Smooth muscle cell (in vitro differentiated cells): Measurements from ENCODE around the gene KCP. TPM values are rescaled to one million over a fixed set of nuclear protein-coding genes. Genes with fewer than 3 reads are reported as not detected.

Experiments
- DNase-seq: peaks from one replicate; lab custom pipeline; 2025; ENCODE audit not compliant: unreplicated experiment; lab: John Stamatoyannopoulos, UW
- H2AFZ ChIP-seq: fragments of 200-600 bp; sonication (generic); 2 replicates; pipeline ENCODE4 v1.6.0; 2016; ENCODE audit warnings: antibody characterized with exemption, low read depth, mild to moderate bottlenecking
- H3F3A ChIP-seq: fragments of 200-600 bp; sonication (generic); 2 replicates; pipeline ENCODE4 v1.6.0; 2017; ENCODE audit warnings: antibody characterized with exemption, low read depth
- H3K27ac ChIP-seq: fragments of 200-600 bp; sonication (generic); 2 replicates; pipeline ENCODE4 v1.5.1; 2016; ENCODE audit warnings: low read depth, mild to moderate bottlenecking
- H3K27me3 ChIP-seq: fragments of 200-600 bp; sonication (generic); 2 replicates; pipeline ENCODE4 v1.6.1; 2016; ENCODE audit warnings: low read depth, mild to moderate bottlenecking
- H3K36me3 ChIP-seq: fragments of 200-600 bp; sonication (generic); 2 replicates; pipeline ENCODE4 v1.5.1; 2016; ENCODE audit warnings: low read depth
- H3K4me1 ChIP-seq: fragments of 200-600 bp; sonication (generic); 2 replicates; pipeline ENCODE4 v1.5.1; 2016; ENCODE audit warnings: low read depth
- H3K4me2 ChIP-seq: fragments of 200-600 bp; sonication (generic); 2 replicates; pipeline ENCODE4 v1.6.0; 2016; ENCODE audit warnings: mild to moderate bottlenecking
- H3K4me3 ChIP-seq: fragments of 200-600 bp; sonication (generic); 2 replicates; pipeline ENCODE4 v1.5.1; 2016; ENCODE audit warnings: mild to moderate bottlenecking
- H3K79me2 ChIP-seq: fragments of 200-600 bp; sonication (generic); 2 replicates; pipeline ENCODE4 v1.6.0; 2016; ENCODE audit warnings: low read depth, mild to moderate bottlenecking
- H3K9ac ChIP-seq: fragments of 200-600 bp; sonication (generic); 2 replicates; pipeline ENCODE4 v1.6.0; 2016; ENCODE audit warnings: low read depth
- H3K9me3 ChIP-seq: fragments of 200-600 bp; sonication (generic); replicated peaks from 2 replicates; pipeline ENCODE4 v1.5.1; 2016; ENCODE audit warnings: low read depth
- H4K20me1 ChIP-seq: fragments of 200-600 bp; sonication (generic); 2 replicates; pipeline ENCODE4 v1.6.0; 2016; ENCODE audit warnings: low read depth
- WGBS: methylation state at CpG from one replicate; pipeline ENCODE4 v1.1.7; 2016; ENCODE audit warnings: low lambda C conversion rate; 5-methylcytosine and 5-hydroxymethylcytosine counted together
- polyA plus RNA-seq: library from polyadenylated mRNA; unstranded; fragments of >200 nt; fragmentation: Nextera tagmentation; extraction: Ambion mirVana; gene quantifications from 2 replicates; pipeline ENCODE4 v1.2.1, GENCODE V29; 2016
- total RNA-seq: library from RNA; depleted of rRNA; stranded (reverse); fragments of >200 nt; gene quantifications from 2 replicates; pipeline ENCODE4 v1.2.3, GENCODE V29; 2014
- TF ChIP-seq, protein P1 (sequence below): fragments of 200-600 bp; sonication (generic); IDR thresholded peaks from 2 replicates; pipeline ENCODE4 v1.5.1; 2017; ENCODE audit warnings: borderline replicate concordance, mild to moderate bottlenecking, antibody characterized with exemption; ENCODE audit not compliant: insufficient read depth, poor library complexity, severe bottlenecking

KCP gene
- total and polyA plus RNA-seq, 2 experiments from 2014 or later = 0.99 to 4.5 TPM

DNA sequence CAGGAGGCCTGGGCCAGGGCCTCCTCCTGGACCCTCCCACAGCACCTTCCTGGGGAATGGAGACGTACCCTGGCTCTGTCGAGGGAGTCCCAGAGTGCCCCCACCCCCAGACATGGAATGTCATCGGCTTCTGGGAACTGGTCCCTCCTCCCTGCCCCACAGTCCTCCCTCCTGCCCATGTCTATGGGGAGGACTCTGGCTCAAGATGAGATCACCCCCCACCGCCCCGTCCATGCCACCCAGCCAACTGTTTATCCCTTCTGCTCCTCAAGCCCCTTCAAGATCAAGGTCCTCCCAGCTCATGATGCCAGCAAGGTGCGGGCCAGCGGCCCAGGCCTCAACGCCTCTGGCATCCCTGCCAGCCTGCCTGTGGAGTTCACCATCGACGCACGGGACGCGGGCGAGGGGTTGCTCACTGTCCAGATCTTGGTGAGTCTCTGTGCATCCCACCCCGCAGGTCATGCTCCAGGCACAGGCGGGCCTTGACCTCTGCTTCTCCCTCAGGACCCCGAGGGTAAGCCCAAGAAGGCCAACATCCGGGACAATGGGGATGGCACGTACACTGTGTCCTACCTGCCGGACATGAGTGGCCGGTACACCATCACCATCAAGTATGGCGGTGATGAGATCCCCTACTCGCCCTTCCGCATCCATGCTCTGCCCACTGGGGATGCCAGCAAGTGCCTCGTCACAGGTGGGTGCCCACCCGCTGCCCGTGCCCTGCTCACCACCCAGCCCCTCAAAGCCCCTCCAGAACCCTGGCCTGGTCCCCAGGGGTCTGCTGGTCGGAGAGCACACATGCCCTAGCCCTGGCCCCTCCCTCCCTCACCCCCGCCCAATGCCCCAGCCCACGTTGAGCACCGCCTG is 62.0 kb downstream of the KCP start:
- H4K20me1 ChIP-seq = peaks cover 5% of the 10 kb centered on the region
- no peak overlapping the region for H3K4me2 ChIP-seq
- 94% methylated on average over 27 of the region's 31 CpGs for WGBS
- TF ChIP-seq, protein P1, sequence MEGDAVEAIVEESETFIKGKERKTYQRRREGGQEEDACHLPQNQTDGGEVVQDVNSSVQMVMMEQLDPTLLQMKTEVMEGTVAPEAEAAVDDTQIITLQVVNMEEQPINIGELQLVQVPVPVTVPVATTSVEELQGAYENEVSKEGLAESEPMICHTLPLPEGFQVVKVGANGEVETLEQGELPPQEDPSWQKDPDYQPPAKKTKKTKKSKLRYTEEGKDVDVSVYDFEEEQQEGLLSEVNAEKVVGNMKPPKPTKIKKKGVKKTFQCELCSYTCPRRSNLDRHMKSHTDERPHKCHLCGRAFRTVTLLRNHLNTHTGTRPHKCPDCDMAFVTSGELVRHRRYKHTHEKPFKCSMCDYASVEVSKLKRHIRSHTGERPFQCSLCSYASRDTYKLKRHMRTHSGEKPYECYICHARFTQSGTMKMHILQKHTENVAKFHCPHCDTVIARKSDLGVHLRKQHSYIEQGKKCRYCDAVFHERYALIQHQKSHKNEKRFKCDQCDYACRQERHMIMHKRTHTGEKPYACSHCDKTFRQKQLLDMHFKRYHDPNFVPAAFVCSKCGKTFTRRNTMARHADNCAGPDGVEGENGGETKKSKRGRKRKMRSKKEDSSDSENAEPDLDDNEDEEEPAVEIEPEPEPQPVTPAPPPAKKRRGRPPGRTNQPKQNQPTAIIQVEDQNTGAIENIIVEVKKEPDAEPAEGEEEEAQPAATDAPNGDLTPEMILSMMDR = no peak
- no peak for DNase-seq
- no peak overlapping the region for H2AFZ ChIP-seq
- no peaks in the 10 kb centered on the region for H3F3A ChIP-seq
- H3K27me3 ChIP-seq = no peaks in the 10 kb centered on the region
- H3K36me3 ChIP-seq = peaks cover 11% of the 10 kb centered on the region
- H3K79me2 ChIP-seq = no peaks in the 10 kb centered on the region
- H3K27ac ChIP-seq = no peak overlapping the region
- H3K9me3 ChIP-seq = no peaks in the 10 kb centered on the region
- no peak overlapping the region for H3K4me3 ChIP-seq
- no peaks in the 10 kb centered on the region for H3K4me1 ChIP-seq
- no peak overlapping the region for H3K9ac ChIP-seq

DNA sequence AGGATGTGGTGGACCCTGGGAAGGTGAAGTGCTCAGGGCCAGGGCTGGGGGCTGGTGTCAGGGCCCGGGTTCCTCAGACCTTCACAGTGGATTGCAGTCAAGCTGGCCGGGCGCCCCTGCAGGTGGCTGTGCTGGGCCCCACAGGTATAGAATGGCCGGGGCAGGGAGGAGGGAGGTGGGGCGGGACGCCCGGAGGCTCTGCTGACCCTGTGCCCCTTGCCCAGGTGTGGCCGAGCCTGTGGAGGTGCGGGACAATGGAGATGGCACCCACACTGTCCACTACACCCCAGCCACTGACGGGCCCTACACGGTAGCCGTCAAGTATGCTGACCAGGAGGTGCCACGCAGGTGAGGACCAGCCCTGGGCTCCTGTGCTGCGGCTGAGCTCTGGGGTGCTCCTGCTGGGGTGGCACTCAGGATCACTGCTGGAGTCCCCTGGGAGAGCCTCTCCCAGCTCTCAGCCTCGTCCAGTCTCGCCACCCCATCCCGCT is 62.7 kb downstream of the KCP start:
- Histone ChIP-seq H3K27me3 (no peaks in the 10 kb centered on the region), H3K36me3 (peaks cover 11% of the 10 kb centered on the region)
- 95% methylated on average over 11 of the region's 17 CpGs for WGBS

DNA sequence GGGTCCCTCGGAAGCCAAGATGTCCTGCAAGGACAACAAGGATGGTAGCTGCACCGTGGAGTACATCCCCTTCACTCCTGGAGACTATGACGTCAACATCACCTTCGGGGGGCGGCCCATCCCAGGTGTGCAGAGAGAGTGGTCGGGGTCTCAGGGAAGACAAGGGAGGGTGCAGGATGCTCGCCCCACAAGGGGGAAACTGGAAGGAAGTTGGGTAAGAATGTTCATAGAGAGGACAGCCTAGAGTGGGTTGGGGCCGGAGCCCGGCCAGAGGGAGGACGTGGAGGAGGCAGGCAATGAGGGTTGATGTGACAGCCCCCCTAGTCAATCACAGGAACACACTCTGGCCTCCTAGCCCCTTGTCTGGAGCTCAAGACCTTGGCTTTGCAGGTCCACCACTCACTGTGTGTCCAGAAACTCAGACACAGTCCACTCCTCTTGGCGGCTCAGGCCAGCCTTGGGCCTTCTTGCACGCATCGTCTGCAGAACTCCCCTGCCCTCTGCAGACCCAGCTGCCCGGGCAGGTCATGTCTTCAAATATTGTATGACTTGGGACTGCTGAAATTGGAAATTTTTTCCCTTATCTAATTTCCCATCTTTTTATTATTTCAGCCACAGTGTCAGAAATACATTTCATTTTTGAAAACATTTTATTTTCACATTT is 63.6 kb downstream of the KCP start:
- Histone ChIP-seq H3K4me2 (no peak overlapping the region), H3K36me3 (peaks cover 11% of the 10 kb centered on the region), H3K4me3 (no peak overlapping the region), H3K79me2 (no peaks in the 10 kb centered on the region), H3K9ac (no peak overlapping the region), H4K20me1 (peaks cover 16% of the 10 kb centered on the region), H3K4me1 (no peaks in the 10 kb centered on the region), H3F3A (no peaks in the 10 kb centered on the region), H3K9me3 (no peaks in the 10 kb centered on the region), H3K27ac (no peak overlapping the region), H3K27me3 (no peaks in the 10 kb centered on the region), H2AFZ (no peak overlapping the region)
- no peak for DNase-seq
- TF ChIP-seq, protein P1 = no peak
- 96% methylated on average over 14 of the region's 14 CpGs for WGBS

More for the DNA sequence above, 62.7 kb downstream of the KCP start:
- Histone ChIP-seq H3K9ac (no peak overlapping the region), H3K27ac (no peak overlapping the region), H2AFZ (no peak overlapping the region), H3K79me2 (no peaks in the 10 kb centered on the region), H3K4me1 (no peaks in the 10 kb centered on the region), H3K4me2 (no peak overlapping the region), H3K4me3 (no peak overlapping the region), H4K20me1 (peaks cover 10% of the 10 kb centered on the region), H3F3A (no peaks in the 10 kb centered on the region), H3K9me3 (no peaks in the 10 kb centered on the region)
- no peak for DNase-seq
- TF ChIP-seq, protein P1 = no peak
